Measurements from ENCODE around the gene ELMO1. TPM values are rescaled to one million over a fixed set of nuclear protein-coding genes. Genes with fewer than 3 reads are reported as not detected.

The ELMO1 gene
- total RNA-seq, 1 experiment from 2014 or later = 1.1 TPM

GRCh38 chr7:37033141-37033540, 415.5 kb downstream of the ELMO1 start:
- H2AFZ ChIP-seq (ENCODE audit: low read depth, low read length, poor library complexity, severe bottlenecking) = peak overlapping the region; percentile 56
- peak overlapping the region; percentile 70 for H3K4me2 ChIP-seq (ENCODE audit: low read length)
- H3K36me3 ChIP-seq (ENCODE audit: control insufficient read depth in 1 of 2, insufficient read depth in 2 of 2, low read length in 2 of 2) = no peaks in the 10 kb centered on the region
- H3K27me3 ChIP-seq (ENCODE audit: insufficient read depth, low read length) = no peaks in the 10 kb centered on the region
- no peak overlapping the region for H3K4me3 ChIP-seq (replicated peaks in 1 of 2; ENCODE audit: low read depth in 1 of 2, low read length in 2 of 2)
- no peaks in the 10 kb centered on the region for H4K20me1 ChIP-seq (ENCODE audit: insufficient read depth)
- DNase-seq (ENCODE audit: low read depth, low spot score) (no peak), ATAC-seq (no peak)
- H3K9ac ChIP-seq (ENCODE audit: low read length) = peak overlapping the region; percentile 33
- H3K4me1 ChIP-seq (ENCODE audit: control insufficient read depth in 1 of 2, insufficient read depth in 2 of 2, low read length in 2 of 2) = peaks cover 46 to 59% of the 10 kb centered on the region in 2 experiments
- H3K27ac ChIP-seq (ENCODE audit: low read depth, low read length) = peak overlapping the region; percentile 90
- BruUV-seq (replicated peaks) = no TSS peak
- no peaks in the 10 kb centered on the region for H3K9me2 ChIP-seq (ENCODE audit: insufficient read depth)
- intact Hi-C loops (cut with micrococcal nuclease) = no loop called here
- ChIA-PET RAD21 (ENCODE audit: low non-redundant PET in 1 of 2, low total read pairs in 2 of 2, uncharacterized antibody in 2 of 2, unreplicated experiment in 2 of 2) (no interaction called here), POLR2A (no interaction called here), CTCF (no interaction called here)
- H3K79me2 ChIP-seq (ENCODE audit: insufficient read depth, low read length) = no peaks in the 10 kb centered on the region
- H3K9me3 ChIP-seq (ENCODE audit: control insufficient read depth in 1 of 2, insufficient read depth in 1 of 2, low read depth in 1 of 2, low read length in 2 of 2) = peaks cover 0 to 5% of the 10 kb centered on the region in 2 experiments; a peak in 1 of 4 replicates
- no peak for TF ChIP-seq POLR2A (IDR thresholded peaks at IDR 0.05; ENCODE audit: borderline replicate concordance, extremely low read depth, insufficient read depth, insufficient read length)
- TF ChIP-seq SIN3A (IDR thresholded peaks at IDR 0.05; ENCODE audit: low read depth) = no peak
- TF ChIP-seq EZH2 (IDR thresholded peaks at IDR 0.05) = no peak
- TF ChIP-seq ELF1 (IDR thresholded peaks at IDR 0.05; ENCODE audit: borderline replicate concordance, low read depth) = no peak
- TF ChIP-seq, protein P1, sequence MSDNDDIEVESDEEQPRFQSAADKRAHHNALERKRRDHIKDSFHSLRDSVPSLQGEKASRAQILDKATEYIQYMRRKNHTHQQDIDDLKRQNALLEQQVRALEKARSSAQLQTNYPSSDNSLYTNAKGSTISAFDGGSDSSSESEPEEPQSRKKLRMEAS (IDR thresholded peaks at IDR 0.05) = no peak
- TF ChIP-seq ZFX (IDR thresholded peaks at IDR 0.05) = no peak
- TF ChIP-seq TCF7L2 (IDR thresholded peaks at IDR 0.05; ENCODE audit: borderline replicate concordance, extremely low read depth, insufficient read depth, insufficient read length) = no peak

- Histone ChIP-seq H3K9me2 (ENCODE audit: insufficient read depth) (no peaks in the 10 kb centered on the region), H3K79me2 (ENCODE audit: insufficient read depth, low read length) (no peaks in the 10 kb centered on the region), H3K9me3 (ENCODE audit: control insufficient read depth in 1 of 2, insufficient read depth in 1 of 2, low read depth in 1 of 2, low read length in 2 of 2) (no peaks in the 10 kb centered on the region), H3K9ac (ENCODE audit: low read length) (peak overlapping the region; percentile 33), H3K36me3 (ENCODE audit: control insufficient read depth in 1 of 2, insufficient read depth in 2 of 2, low read length in 2 of 2) (no peaks in the 10 kb centered on the region), H4K20me1 (ENCODE audit: insufficient read depth) (no peaks in the 10 kb centered on the region), H2AFZ (ENCODE audit: low read depth, low read length, poor library complexity, severe bottlenecking) (peak overlapping the region; percentile 34), H3K4me3 (replicated peaks in 1 of 2; ENCODE audit: low read depth in 1 of 2, low read length in 2 of 2) (peak overlapping the region in 1 of 2 experiments; percentile 21; a peak in 2 of 4 replicates), H3K27ac (ENCODE audit: low read depth, low read length) (peak overlapping the region; percentile 90), H3K4me2 (ENCODE audit: low read length) (peak overlapping the region; percentile 70), H3K4me1 (ENCODE audit: control insufficient read depth in 1 of 2, insufficient read depth in 2 of 2, low read length in 2 of 2) (peaks cover 46 to 59% of the 10 kb centered on the region in 2 experiments), H3K27me3 (ENCODE audit: insufficient read depth, low read length) (no peaks in the 10 kb centered on the region)
- ChIA-PET RAD21 (ENCODE audit: low non-redundant PET in 1 of 2, low total read pairs in 2 of 2, uncharacterized antibody in 2 of 2, unreplicated experiment in 2 of 2) (no interaction called here), POLR2A (no interaction called here), CTCF (no interaction called here)
- intact Hi-C loops (cut with micrococcal nuclease) = no loop called here
- ATAC-seq = peak; percentile 71
- TF ChIP-seq ELF1 (IDR thresholded peaks at IDR 0.05; ENCODE audit: borderline replicate concordance, low read depth) (no peak), REST (IDR thresholded peaks at IDR 0.05; ENCODE audit: low read depth) (no peak), ATF3 (IDR thresholded peaks at IDR 0.05) (no peak)
- BruUV-seq (replicated peaks) = TSS peak; percentile 59
- DNase-seq (ENCODE audit: low read depth, low spot score) = no peak
Measured at GRCh38 chr7:37032258-37032601, 416.4 kb downstream of the ELMO1 start.
